ENCODE data around the gene ARPC1A.
"Not testable (repeated sequence)": the region's sequence is repeated elsewhere in the genome, so short reads cannot be mapped to it uniquely, and the experiment has no call there.

ARPC1A gene

DNA sequence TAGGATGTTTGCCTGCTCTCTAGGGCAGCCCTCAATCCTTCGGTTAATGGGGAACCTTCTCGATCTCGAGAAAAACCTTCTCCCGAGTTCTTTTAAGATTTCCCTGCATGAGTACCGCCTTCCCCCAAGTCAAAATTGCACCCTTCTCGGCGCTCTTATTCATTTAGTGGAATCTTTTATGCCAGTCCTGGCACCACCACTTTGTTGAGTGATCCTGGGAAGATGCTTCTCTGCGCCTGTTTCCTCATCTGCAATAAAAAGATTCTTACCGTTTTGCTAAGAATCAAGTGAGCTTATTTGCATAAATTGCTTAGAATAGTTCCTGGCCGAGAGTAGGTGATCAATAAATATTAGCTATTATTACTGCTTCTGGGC is 697 bp downstream of the ARPC1A start:
- Histone ChIP-seq H3K4me3 (ENCODE audit: low read depth, low read length) (peak overlapping the region; percentile 98), H3K36me3 (ENCODE audit: control insufficient read depth, insufficient read depth, low read length) (no peaks in the 10 kb centered on the region), H3K79me2 (peaks cover 35% of the 10 kb centered on the region), H3K27ac (no peak overlapping the region), H2AFZ (peak overlapping the region; percentile 99), H3K27me3 (ENCODE audit: control insufficient read depth, insufficient read depth, low read length) (no peaks in the 10 kb centered on the region), H3K4me1 (peaks cover 14% of the 10 kb centered on the region), H3K4me2 (ENCODE audit: low read length) (peak overlapping the region; percentile 56), H3K9ac (peak overlapping the region; percentile 86), H3K9me3 (ENCODE audit: control insufficient read depth, low read length) (no peaks in the 10 kb centered on the region)
- TF ChIP-seq, protein P1, sequence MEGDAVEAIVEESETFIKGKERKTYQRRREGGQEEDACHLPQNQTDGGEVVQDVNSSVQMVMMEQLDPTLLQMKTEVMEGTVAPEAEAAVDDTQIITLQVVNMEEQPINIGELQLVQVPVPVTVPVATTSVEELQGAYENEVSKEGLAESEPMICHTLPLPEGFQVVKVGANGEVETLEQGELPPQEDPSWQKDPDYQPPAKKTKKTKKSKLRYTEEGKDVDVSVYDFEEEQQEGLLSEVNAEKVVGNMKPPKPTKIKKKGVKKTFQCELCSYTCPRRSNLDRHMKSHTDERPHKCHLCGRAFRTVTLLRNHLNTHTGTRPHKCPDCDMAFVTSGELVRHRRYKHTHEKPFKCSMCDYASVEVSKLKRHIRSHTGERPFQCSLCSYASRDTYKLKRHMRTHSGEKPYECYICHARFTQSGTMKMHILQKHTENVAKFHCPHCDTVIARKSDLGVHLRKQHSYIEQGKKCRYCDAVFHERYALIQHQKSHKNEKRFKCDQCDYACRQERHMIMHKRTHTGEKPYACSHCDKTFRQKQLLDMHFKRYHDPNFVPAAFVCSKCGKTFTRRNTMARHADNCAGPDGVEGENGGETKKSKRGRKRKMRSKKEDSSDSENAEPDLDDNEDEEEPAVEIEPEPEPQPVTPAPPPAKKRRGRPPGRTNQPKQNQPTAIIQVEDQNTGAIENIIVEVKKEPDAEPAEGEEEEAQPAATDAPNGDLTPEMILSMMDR (IDR thresholded peaks at IDR 0.05): no peak

- H3K36me3 ChIP-seq (ENCODE audit: control insufficient read depth, insufficient read depth, low read length); H3K4me1 ChIP-seq; H2AFZ ChIP-seq; H3K27me3 ChIP-seq (ENCODE audit: control insufficient read depth, insufficient read depth, low read length); H3K9ac ChIP-seq; H3K27ac ChIP-seq; H3K9me3 ChIP-seq (ENCODE audit: control insufficient read depth, low read length); H3K4me2 ChIP-seq (ENCODE audit: low read length); H3K4me3 ChIP-seq (ENCODE audit: low read depth, low read length): not testable (repeated sequence)
- peaks cover 41% of the 10 kb centered on the region for H3K79me2 ChIP-seq
These were observed 4.7 kb downstream of the ARPC1A start for GRCh38 chr7:99330314-99330961.

- TF ChIP-seq, protein P1 (IDR thresholded peaks at IDR 0.05): no peak
- no peak overlapping the region for H2AFZ ChIP-seq
- no peaks in the 10 kb centered on the region for H3K36me3 ChIP-seq (ENCODE audit: control insufficient read depth, insufficient read depth, low read length)
- no peak overlapping the region for H3K4me3 ChIP-seq (ENCODE audit: low read depth, low read length)
- no peak overlapping the region for H3K9ac ChIP-seq
- H3K4me2 ChIP-seq (ENCODE audit: low read length): no peak overlapping the region
- peaks cover 8% of the 10 kb centered on the region for H3K4me1 ChIP-seq
- no peak overlapping the region for H3K27ac ChIP-seq
- H3K27me3 ChIP-seq (ENCODE audit: control insufficient read depth, insufficient read depth, low read length): no peaks in the 10 kb centered on the region
- H3K9me3 ChIP-seq (ENCODE audit: control insufficient read depth, low read length): no peaks in the 10 kb centered on the region
- peaks cover 39% of the 10 kb centered on the region for H3K79me2 ChIP-seq
These were observed 5.3 kb downstream of the ARPC1A start for GRCh38 chr7:99331002-99331401.

DNA sequence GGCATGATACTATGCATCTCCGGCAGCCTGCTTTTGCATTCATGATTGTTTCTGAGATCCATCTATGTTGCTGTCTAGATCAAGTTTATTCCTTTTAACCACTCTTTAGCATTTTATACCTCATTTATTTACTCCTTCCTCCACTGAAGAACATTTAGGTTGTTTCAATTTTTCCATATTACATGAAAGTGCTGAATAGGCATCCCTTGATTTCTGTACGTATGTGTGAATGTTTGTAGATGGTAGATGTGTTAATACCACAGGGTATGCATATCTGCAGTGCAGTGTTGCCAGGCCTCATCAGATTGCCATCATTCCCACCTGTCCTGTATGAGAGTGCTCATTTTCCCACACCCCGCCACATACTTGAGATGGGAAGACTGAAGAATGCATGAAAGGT is 13.9 kb downstream of the ARPC1A start:
- H3K9ac ChIP-seq: no peak overlapping the region
- no peak overlapping the region for H3K4me2 ChIP-seq (ENCODE audit: low read length)
- no peaks in the 10 kb centered on the region for H3K4me1 ChIP-seq
- H2AFZ ChIP-seq: no peak overlapping the region
- H3K79me2 ChIP-seq: peaks cover 3% of the 10 kb centered on the region
- H3K4me3 ChIP-seq (ENCODE audit: low read depth, low read length): no peak overlapping the region
- H3K27ac ChIP-seq: no peak overlapping the region
- H3K27me3 ChIP-seq (ENCODE audit: control insufficient read depth, insufficient read depth, low read length): no peaks in the 10 kb centered on the region
- H3K36me3 ChIP-seq (ENCODE audit: control insufficient read depth, insufficient read depth, low read length): no peaks in the 10 kb centered on the region
- TF ChIP-seq, protein P1 (IDR thresholded peaks at IDR 0.05): no peak
- H3K9me3 ChIP-seq (ENCODE audit: control insufficient read depth, low read length): no peaks in the 10 kb centered on the region

DNA sequence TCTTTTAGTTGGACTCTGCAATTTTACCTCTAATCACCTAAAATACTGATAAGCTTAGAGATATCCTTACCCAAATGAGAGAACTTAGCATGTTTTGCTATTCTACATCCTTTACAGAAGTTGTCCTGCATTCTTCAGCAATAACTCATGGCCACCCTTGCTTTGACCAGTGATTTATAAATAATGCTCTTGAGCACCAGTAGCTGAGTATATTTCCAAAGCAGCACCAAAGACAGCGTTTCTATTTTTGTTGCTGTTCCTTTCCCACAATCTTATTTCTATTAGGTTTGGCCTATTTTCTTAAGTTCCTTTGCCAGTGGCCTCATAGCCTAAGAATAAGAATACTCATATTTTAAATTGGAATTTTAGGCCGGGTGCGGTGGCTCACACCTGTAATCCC is 15.0 kb downstream of the ARPC1A start:
- Histone ChIP-seq H3K9ac (no peak overlapping the region), H3K36me3 (ENCODE audit: control insufficient read depth, insufficient read depth, low read length) (no peaks in the 10 kb centered on the region), H3K9me3 (ENCODE audit: control insufficient read depth, low read length) (no peaks in the 10 kb centered on the region), H3K27me3 (ENCODE audit: control insufficient read depth, insufficient read depth, low read length) (no peaks in the 10 kb centered on the region), H3K27ac (no peak overlapping the region), H3K4me2 (ENCODE audit: low read length) (no peak overlapping the region), H3K79me2 (no peaks in the 10 kb centered on the region), H2AFZ (no peak overlapping the region), H3K4me1 (no peaks in the 10 kb centered on the region), H3K4me3 (ENCODE audit: low read depth, low read length) (no peak overlapping the region)
- TF ChIP-seq, protein P1 (IDR thresholded peaks at IDR 0.05): no peak

Measured in parathyroid adenoma (tissue), 2 donors.